GM12878 (cell line): ENCODE results near the gene CISTR. TPM values are rescaled to one million over a fixed set of nuclear protein-coding genes. Genes with fewer than 3 reads are reported as not detected.
A peak's percentile ranks its signal among the peaks of the same experiment; 100 is the strongest.

ENCODE experiments used
- ATF7 ChIP-seq: fragments of 450-650 bp; IDR thresholded peaks from 2 replicates; pipeline ENCODE4 v1.6.1; 2016; ENCODE audit warnings: low read depth, mild to moderate bottlenecking
- BHLHE40 ChIP-seq, 2 experiments: fragments of 450-650 bp in 1 of 2; IDR thresholded peaks; 2 replicates each; pipeline ENCODE4 v1.6.1; 2011 to 2017; ENCODE audit warnings: low read depth in 2 of 2, borderline replicate concordance in 1 of 2, improper control_type of control experiment in 1 of 2, low read length in 1 of 2, mild to moderate bottlenecking in 1 of 2
- DPF2 ChIP-seq: fragments of 450-650 bp; IDR thresholded peaks from 2 replicates; pipeline ENCODE4 v1.6.1; 2017; ENCODE audit warnings: mild to moderate bottlenecking
- GABPA ChIP-seq: IDR thresholded peaks from 2 replicates; pipeline ENCODE4 v1.6.1; 2014; ENCODE audit warnings: antibody characterized with exemption, low read depth, mild to moderate bottlenecking, inconsistent platforms
- HDAC2 ChIP-seq: fragments of 200-600 bp; sonication (generic); IDR thresholded peaks from 2 replicates; pipeline ENCODE4 v1.6.1; 2017
- JUND ChIP-seq: IDR thresholded peaks from 2 replicates; pipeline ENCODE4 v1.6.1; 2012; ENCODE audit warnings: low read depth, mild to moderate bottlenecking, low read length, improper control_type of control experiment, moderate library complexity
- MEF2A ChIP-seq: IDR thresholded peaks from 2 replicates; pipeline ENCODE4 v1.6.1; 2011; ENCODE audit warnings: low read depth, mild to moderate bottlenecking, low read length, moderate library complexity; ENCODE audit not compliant: insufficient read depth
- NR2C1 ChIP-seq: fragments of 450-650 bp; IDR thresholded peaks from 2 replicates; pipeline ENCODE4 v1.6.1; 2017; ENCODE audit warnings: antibody characterized with exemption, mild to moderate bottlenecking, moderate library complexity
- PAX5 ChIP-seq: IDR thresholded peaks from 2 replicates; pipeline ENCODE4 v1.6.1; 2011; ENCODE audit warnings: low read depth, low read length, borderline replicate concordance
- RAD21 ChIP-seq: IDR thresholded peaks from 2 replicates; pipeline ENCODE4 v1.6.1; 2011; ENCODE audit warnings: mild to moderate bottlenecking, low read depth, low read length, moderate library complexity; ENCODE audit not compliant: insufficient read depth
- RBBP5 ChIP-seq: fragments of 200-600 bp; sonication (generic); conservative IDR thresholded peaks from 2 replicates; pipeline ENCODE4 v1.6.1; 2016
- RELA ChIP-seq: fragments of 450-650 bp; IDR thresholded peaks from 2 replicates; pipeline ENCODE4 v1.8.0; 2014; ENCODE audit warnings: borderline replicate concordance; ENCODE audit not compliant: partially characterized antibody
- SMC3 ChIP-seq: IDR thresholded peaks from 2 replicates; pipeline ENCODE4 v1.6.1; 2011; ENCODE audit warnings: low read length, improper control_type of control experiment, borderline replicate concordance
- WRNIP1 ChIP-seq: IDR thresholded peaks from 2 replicates; pipeline ENCODE4 v1.6.1; 2011; ENCODE audit warnings: low read depth, low read length, improper control_type of control experiment, borderline replicate concordance
- polyA plus RNA-seq, 11 experiments: library from polyadenylated mRNA; depleted of rRNA in 4 of 11; unstranded in 6 of 11; stranded (reverse) in 5 of 11; fragments of >200 nt; fragmentation: Nextera tagmentation in 4 of 11; fragmentation: Illumina TruSeq in 1 of 11; extraction: Ambion mirVana in 4 of 11; extraction: Trizol in 1 of 11; gene quantifications; 1 replicate in 1 of 11; 2 replicates in 10 of 11; pipeline versions ENCODE4 v1.2.1 to v1.2.3, GENCODE V29; 2011 to 2016; ENCODE audit warnings: inconsistent platforms in 2 of 11, missing spikeins in 2 of 11, low read depth in 1 of 11
- total RNA-seq, 4 experiments: library from RNA; depleted of rRNA in 3 of 4; stranded (reverse); fragments of >200 nt in 3 of 4; fragmentation: Illumina TruSeq in 1 of 4; extraction: Trizol in 1 of 4; gene quantifications; 2 replicates each; pipeline versions ENCODE4 v1.2.1 to v1.2.3, GENCODE V29; 2013 to 2021
- TF ChIP-seq, protein P1 (sequence below), 3 experiments: IDR thresholded peaks in 2 of 3; conservative IDR thresholded peaks in 1 of 3; 2 replicates each; pipeline ENCODE4 v1.5.1; 2011; ENCODE audit warnings: low read depth in 3 of 3, low read length in 3 of 3, mild to moderate bottlenecking in 3 of 3, control low read depth in 2 of 3, moderate library complexity in 2 of 3, inconsistent platforms in 1 of 3, mixed read lengths in 1 of 3; ENCODE audit not compliant: control insufficient read depth in 2 of 3, insufficient read depth in 1 of 3; ENCODE audit errors: extremely low read depth in 1 of 3
- TF ChIP-seq, protein P2 (sequence below): fragments of 450-650 bp; IDR thresholded peaks from 2 replicates; pipeline ENCODE4 v1.6.1; 2016; ENCODE audit warnings: mild to moderate bottlenecking, moderate library complexity, borderline replicate concordance
- TF ChIP-seq, protein P3 (sequence below): fragments of 450-650 bp; IDR thresholded peaks from 2 replicates; pipeline ENCODE4 v1.6.1; 2017; ENCODE audit warnings: mild to moderate bottlenecking, low read depth, inconsistent platforms; ENCODE audit not compliant: poor library complexity, severe bottlenecking
- TF ChIP-seq, protein P4 (sequence below): fragments of 450-650 bp; IDR thresholded peaks from 2 replicates; pipeline ENCODE4 v1.6.1; 2017; ENCODE audit warnings: low read depth, mild to moderate bottlenecking, moderate library complexity

Gene CISTR
- total and polyA plus RNA-seq, 10 of the 15 experiments (the other 5 are each of a cell fraction or from before 2014, with no cell fraction given) = 0.26 TPM; not detected in 9

DNA sequence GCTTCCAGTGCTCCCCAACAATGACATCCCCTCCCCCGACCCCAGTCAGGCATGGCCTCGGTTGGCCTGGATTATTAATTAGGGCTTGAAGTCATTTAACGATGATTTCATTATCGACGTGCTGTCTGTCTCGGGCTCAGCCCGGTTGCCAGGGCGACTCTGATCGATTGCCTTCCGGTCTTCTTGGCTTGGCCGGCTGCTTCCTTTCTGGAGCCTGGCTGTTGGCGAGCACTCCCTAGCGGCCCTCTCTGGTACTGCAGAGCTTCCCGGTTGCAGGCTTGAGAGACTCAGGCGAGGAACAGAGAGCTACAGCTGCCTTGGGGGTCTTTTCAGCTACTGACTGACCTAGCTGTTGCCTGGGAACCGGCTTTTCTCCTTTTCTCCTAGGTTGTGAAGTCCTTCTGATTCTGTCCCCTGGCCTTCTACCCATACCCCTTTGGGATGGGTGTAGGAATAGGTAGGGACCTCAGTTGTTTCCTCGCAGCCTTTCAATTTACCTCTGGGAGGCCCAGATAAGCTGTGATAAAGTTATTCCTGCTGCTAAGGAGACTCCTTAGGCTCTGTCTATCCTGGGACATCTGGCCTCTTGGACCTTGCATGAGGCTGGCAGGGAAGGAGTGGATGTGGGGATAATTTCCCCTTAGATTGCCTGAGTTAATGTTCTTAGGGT, 5.5 kb upstream of the CISTR start (continued):
- TF ChIP-seq, protein P1, sequence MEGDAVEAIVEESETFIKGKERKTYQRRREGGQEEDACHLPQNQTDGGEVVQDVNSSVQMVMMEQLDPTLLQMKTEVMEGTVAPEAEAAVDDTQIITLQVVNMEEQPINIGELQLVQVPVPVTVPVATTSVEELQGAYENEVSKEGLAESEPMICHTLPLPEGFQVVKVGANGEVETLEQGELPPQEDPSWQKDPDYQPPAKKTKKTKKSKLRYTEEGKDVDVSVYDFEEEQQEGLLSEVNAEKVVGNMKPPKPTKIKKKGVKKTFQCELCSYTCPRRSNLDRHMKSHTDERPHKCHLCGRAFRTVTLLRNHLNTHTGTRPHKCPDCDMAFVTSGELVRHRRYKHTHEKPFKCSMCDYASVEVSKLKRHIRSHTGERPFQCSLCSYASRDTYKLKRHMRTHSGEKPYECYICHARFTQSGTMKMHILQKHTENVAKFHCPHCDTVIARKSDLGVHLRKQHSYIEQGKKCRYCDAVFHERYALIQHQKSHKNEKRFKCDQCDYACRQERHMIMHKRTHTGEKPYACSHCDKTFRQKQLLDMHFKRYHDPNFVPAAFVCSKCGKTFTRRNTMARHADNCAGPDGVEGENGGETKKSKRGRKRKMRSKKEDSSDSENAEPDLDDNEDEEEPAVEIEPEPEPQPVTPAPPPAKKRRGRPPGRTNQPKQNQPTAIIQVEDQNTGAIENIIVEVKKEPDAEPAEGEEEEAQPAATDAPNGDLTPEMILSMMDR (IDR thresholded peaks at IDR 0.05 in 2 of 3, conservative IDR thresholded peaks at IDR 0.05 in 1 of 3; ENCODE audit: control insufficient read depth in 2 of 3, extremely low read depth in 1 of 3, insufficient read depth in 1 of 3, low read depth in 3 of 3, low read length in 3 of 3) = peak; percentile 96 to 99 (median 98); a peak in 5 of 6 replicates
- TF ChIP-seq, protein P2, sequence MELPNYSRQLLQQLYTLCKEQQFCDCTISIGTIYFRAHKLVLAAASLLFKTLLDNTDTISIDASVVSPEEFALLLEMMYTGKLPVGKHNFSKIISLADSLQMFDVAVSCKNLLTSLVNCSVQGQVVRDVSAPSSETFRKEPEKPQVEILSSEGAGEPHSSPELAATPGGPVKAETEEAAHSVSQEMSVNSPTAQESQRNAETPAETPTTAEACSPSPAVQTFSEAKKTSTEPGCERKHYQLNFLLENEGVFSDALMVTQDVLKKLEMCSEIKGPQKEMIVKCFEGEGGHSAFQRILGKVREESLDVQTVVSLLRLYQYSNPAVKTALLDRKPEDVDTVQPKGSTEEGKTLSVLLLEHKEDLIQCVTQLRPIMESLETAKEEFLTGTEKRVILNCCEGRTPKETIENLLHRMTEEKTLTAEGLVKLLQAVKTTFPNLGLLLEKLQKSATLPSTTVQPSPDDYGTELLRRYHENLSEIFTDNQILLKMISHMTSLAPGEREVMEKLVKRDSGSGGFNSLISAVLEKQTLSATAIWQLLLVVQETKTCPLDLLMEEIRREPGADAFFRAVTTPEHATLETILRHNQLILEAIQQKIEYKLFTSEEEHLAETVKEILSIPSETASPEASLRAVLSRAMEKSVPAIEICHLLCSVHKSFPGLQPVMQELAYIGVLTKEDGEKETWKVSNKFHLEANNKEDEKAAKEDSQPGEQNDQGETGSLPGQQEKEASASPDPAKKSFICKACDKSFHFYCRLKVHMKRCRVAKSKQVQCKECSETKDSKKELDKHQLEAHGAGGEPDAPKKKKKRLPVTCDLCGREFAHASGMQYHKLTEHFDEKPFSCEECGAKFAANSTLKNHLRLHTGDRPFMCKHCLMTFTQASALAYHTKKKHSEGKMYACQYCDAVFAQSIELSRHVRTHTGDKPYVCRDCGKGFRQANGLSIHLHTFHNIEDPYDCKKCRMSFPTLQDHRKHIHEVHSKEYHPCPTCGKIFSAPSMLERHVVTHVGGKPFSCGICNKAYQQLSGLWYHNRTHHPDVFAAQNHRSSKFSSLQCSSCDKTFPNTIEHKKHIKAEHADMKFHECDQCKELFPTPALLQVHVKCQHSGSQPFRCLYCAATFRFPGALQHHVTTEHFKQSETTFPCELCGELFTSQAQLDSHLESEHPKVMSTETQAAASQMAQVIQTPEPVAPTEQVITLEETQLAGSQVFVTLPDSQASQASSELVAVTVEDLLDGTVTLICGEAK = peak; percentile 47; the same call in 1 of the 2 replicates
- TF ChIP-seq BHLHE40 (IDR thresholded peaks at IDR 0.05; ENCODE audit: borderline replicate concordance in 1 of 2, low read depth in 2 of 2, low read length in 1 of 2) = peak in 1 of 2 experiments; percentile 28; a peak in 1 of 4 replicates
- peak; percentile 67 for TF ChIP-seq RAD21
- TF ChIP-seq SMC3 = peak; percentile 46; the same call in 1 of the 2 replicates
- 0 out of 2 replicates have a peak, but pooled peaks have one; percentile 22 for TF ChIP-seq PAX5
- no peak for TF ChIP-seq WRNIP1
- no peak for TF ChIP-seq NR2C1
- TF ChIP-seq GABPA = no peak
- TF ChIP-seq RELA = peak; percentile 47
- TF ChIP-seq, protein P3, sequence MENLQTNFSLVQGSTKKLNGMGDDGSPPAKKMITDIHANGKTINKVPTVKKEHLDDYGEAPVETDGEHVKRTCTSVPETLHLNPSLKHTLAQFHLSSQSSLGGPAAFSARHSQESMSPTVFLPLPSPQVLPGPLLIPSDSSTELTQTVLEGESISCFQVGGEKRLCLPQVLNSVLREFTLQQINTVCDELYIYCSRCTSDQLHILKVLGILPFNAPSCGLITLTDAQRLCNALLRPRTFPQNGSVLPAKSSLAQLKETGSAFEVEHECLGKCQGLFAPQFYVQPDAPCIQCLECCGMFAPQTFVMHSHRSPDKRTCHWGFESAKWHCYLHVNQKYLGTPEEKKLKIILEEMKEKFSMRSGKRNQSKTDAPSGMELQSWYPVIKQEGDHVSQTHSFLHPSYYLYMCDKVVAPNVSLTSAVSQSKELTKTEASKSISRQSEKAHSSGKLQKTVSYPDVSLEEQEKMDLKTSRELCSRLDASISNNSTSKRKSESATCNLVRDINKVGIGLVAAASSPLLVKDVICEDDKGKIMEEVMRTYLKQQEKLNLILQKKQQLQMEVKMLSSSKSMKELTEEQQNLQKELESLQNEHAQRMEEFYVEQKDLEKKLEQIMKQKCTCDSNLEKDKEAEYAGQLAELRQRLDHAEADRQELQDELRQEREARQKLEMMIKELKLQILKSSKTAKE = no peak
- TF ChIP-seq, protein P4, sequence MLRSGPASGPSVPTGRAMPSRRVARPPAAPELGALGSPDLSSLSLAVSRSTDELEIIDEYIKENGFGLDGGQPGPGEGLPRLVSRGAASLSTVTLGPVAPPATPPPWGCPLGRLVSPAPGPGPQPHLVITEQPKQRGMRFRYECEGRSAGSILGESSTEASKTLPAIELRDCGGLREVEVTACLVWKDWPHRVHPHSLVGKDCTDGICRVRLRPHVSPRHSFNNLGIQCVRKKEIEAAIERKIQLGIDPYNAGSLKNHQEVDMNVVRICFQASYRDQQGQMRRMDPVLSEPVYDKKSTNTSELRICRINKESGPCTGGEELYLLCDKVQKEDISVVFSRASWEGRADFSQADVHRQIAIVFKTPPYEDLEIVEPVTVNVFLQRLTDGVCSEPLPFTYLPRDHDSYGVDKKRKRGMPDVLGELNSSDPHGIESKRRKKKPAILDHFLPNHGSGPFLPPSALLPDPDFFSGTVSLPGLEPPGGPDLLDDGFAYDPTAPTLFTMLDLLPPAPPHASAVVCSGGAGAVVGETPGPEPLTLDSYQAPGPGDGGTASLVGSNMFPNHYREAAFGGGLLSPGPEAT = no peak; the same call in 1 of the 2 replicates
- TF ChIP-seq ATF7 = peak; percentile 64
- no peak for TF ChIP-seq HDAC2
- no peak for TF ChIP-seq MEF2A
- no peak for TF ChIP-seq JUND
- TF ChIP-seq DPF2 = 0 out of 2 replicates have a peak, but pooled peaks have one; percentile 28
- TF ChIP-seq RBBP5 = no peak
